ENCODE measurements around the gene PLCD3. TPM values are rescaled to one million over a fixed set of nuclear protein-coding genes. Genes with fewer than 3 reads are reported as not detected.

The PLCD3 gene
- total RNA-seq, 6 experiments from 2014 or later: 2.0 to 26.4 (median 3.0) TPM

GRCh38 chr17:45129940-45130680 lies 2.2 kb downstream of the PLCD3 start:
- peaks cover 0 to 7% (median 0%) of the 10 kb centered on the region in 4 donors for H3K4me1 ChIP-seq
- intact Hi-C loops (cut with DNase I): loop anchor here (10.0 kb wide), 2 partner anchors 205 to 215 kb away; partner anchors contain the start of gene GFAP (in 1 of the 2)
- no peaks in the 10 kb centered on the region for H3K9me3 ChIP-seq
- 63% methylated on average over 4 of the region's 13 CpGs for WGBS (ENCODE audit: insufficient coverage, low coverage, low lambda C conversion rate, missing lambda C conversion rate)
- ATAC-seq (no peak), DNase-seq (peak in 1 of 3 donors; percentile 45)
- H3K4me3 ChIP-seq: no peak overlapping the region
- H3K27me3 ChIP-seq: no peaks in the 10 kb centered on the region
- H3K27ac ChIP-seq: no peak overlapping the region
- no peaks in the 10 kb centered on the region for H3K36me3 ChIP-seq
- TF ChIP-seq POLR2A (IDR thresholded peaks at IDR 0.05): no peak
- no peak for TF ChIP-seq CTCF (IDR thresholded peaks at IDR 0.05)

GRCh38 chr17:45129426-45129939 lies 2.8 kb downstream of the PLCD3 start:
- Histone ChIP-seq H3K4me1 (peaks cover 0 to 7% (median 0%) of the 10 kb centered on the region in 4 donors), H3K36me3 (no peaks in the 10 kb centered on the region), H3K4me3 (no peak overlapping the region), H3K27ac (no peak overlapping the region), H3K9me3 (no peaks in the 10 kb centered on the region), H3K27me3 (no peaks in the 10 kb centered on the region)
- intact Hi-C loops (cut with DNase I): loop anchor here (10.0 kb wide), 2 partner anchors 205 to 215 kb away; partner anchors contain the start of gene GFAP (in 1 of the 2)
- no peak for DNase-seq
- WGBS (ENCODE audit: insufficient coverage, low coverage, low lambda C conversion rate, missing lambda C conversion rate): 60% methylated on average over 1 of the region's 10 CpGs
- no peak for ATAC-seq
- TF ChIP-seq CTCF (IDR thresholded peaks at IDR 0.05) (no peak), POLR2A (IDR thresholded peaks at IDR 0.05) (no peak)

DNA sequence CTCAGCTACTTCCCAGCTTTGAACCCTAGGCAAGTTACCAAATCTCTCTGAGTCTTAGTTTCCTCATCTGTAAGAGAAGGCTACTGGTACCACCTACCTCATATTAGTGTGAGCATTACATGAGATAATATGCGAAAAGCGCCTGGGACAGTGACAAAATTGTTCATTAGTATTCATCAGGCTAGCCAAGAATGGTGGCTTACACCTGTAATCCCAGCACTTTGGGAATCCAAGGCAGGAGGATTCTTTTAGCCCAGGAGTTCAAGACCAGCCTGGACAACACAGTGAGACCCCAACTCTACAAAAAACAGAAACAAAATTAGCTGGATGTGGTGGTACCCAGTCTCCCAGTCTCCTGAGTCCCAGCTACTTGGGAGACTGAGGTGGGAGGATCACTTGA lies 3.3 kb downstream of the PLCD3 start:
- DNase-seq (no peak), ATAC-seq (no peak)
- WGBS (ENCODE audit: insufficient coverage, low coverage, low lambda C conversion rate, missing lambda C conversion rate): 95% methylated on average over 2 of the region's 2 CpGs
- TF ChIP-seq CTCF (IDR thresholded peaks at IDR 0.05) (no peak), POLR2A (IDR thresholded peaks at IDR 0.05) (no peak)
- intact Hi-C loops (cut with DNase I): loop anchor here (10.0 kb wide), 2 partner anchors 204 to 214 kb away; partner anchors contain the start of gene GFAP (in 1 of the 2)
- Histone ChIP-seq H3K36me3 (no peaks in the 10 kb centered on the region), H3K9me3 (no peaks in the 10 kb centered on the region), H3K27ac (no peak overlapping the region), H3K4me3 (no peak overlapping the region), H3K4me1 (peaks cover 0 to 7% (median 0%) of the 10 kb centered on the region in 4 donors), H3K27me3 (no peaks in the 10 kb centered on the region)

GRCh38 chr17:45128331-45128730 lies 4.0 kb downstream of the PLCD3 start:
- no peak for TF ChIP-seq CTCF (IDR thresholded peaks at IDR 0.05)
- no peak for TF ChIP-seq POLR2A (IDR thresholded peaks at IDR 0.05)
- no peaks in the 10 kb centered on the region for H3K9me3 ChIP-seq
- no peak overlapping the region for H3K4me3 ChIP-seq
- ATAC-seq (no peak), DNase-seq (no peak)
- intact Hi-C loops (cut with DNase I): loop anchor here (10.0 kb wide), 2 partner anchors 204 to 214 kb away; partner anchors contain the start of gene GFAP (in 1 of the 2)
- WGBS (ENCODE audit: insufficient coverage, low coverage, low lambda C conversion rate, missing lambda C conversion rate): 58% methylated on average over 2 of the region's 5 CpGs
- no peak overlapping the region for H3K27ac ChIP-seq
- H3K4me1 ChIP-seq: peaks cover 0 to 7% (median 0%) of the 10 kb centered on the region in 4 donors
- H3K36me3 ChIP-seq: no peaks in the 10 kb centered on the region
- no peaks in the 10 kb centered on the region for H3K27me3 ChIP-seq

Data from right lobe of liver (tissue), 6 donors.